Loucy (cell line): ENCODE data around the gene PFAS.
A peak's percentile ranks its signal among the peaks of the same experiment; 100 is the strongest.
"Not testable (repeated sequence)": the region's sequence is repeated elsewhere in the genome, so short reads cannot be mapped to it uniquely, and the experiment has no call there.

ENCODE experiments used
- H2AFZ ChIP-seq: fragments of 200-600 bp; sonication (generic); 2 replicates; pipeline ENCODE4 v1.6.0; 2016; ENCODE audit warnings: antibody characterized with exemption, mild to moderate bottlenecking, low read length, moderate library complexity
- H3F3A ChIP-seq: fragments of 200-600 bp; 2 replicates; pipeline ENCODE4 v1.6.0; 2016; ENCODE audit warnings: antibody characterized with exemption, low read depth, mild to moderate bottlenecking
- H3K27me3 ChIP-seq: fragments of 200-600 bp; sonication (generic); 2 replicates; pipeline ENCODE4 v1.6.1; 2014; ENCODE audit warnings: low read length, mild to moderate bottlenecking; ENCODE audit not compliant: insufficient read depth, poor library complexity, severe bottlenecking
- H3K36me3 ChIP-seq: fragments of 200-600 bp; sonication (generic); 2 replicates; pipeline ENCODE4 v1.6.1; 2016; ENCODE audit warnings: low read length; ENCODE audit not compliant: insufficient read depth
- H3K4me1 ChIP-seq: fragments of 200-600 bp; sonication (generic); 2 replicates; pipeline ENCODE4 v1.5.1; 2014; ENCODE audit warnings: low read length, mild to moderate bottlenecking; ENCODE audit not compliant: insufficient read depth, poor library complexity, severe bottlenecking
- H3K4me2 ChIP-seq: fragments of 200-600 bp; sonication (generic); 2 replicates; pipeline ENCODE4 v1.6.0; 2014; ENCODE audit warnings: antibody characterized with exemption, low read length, low read depth, mild to moderate bottlenecking; ENCODE audit not compliant: poor library complexity, severe bottlenecking
- H3K4me3 ChIP-seq: fragments of 200-600 bp; sonication (generic); 2 replicates; pipeline ENCODE4 v1.5.1; 2014; ENCODE audit warnings: low read length, mild to moderate bottlenecking, mixed read lengths; ENCODE audit not compliant: poor library complexity, severe bottlenecking
- H3K79me2 ChIP-seq: fragments of 200-600 bp; sonication (generic); 2 replicates; pipeline ENCODE4 v1.6.1; 2014; ENCODE audit warnings: low read length; ENCODE audit not compliant: insufficient read depth
- H3K9ac ChIP-seq: fragments of 200-600 bp; sonication (generic); 2 replicates; pipeline ENCODE4 v1.6.0; 2014; ENCODE audit warnings: mild to moderate bottlenecking, low read depth, low read length, moderate library complexity; ENCODE audit not compliant: poor library complexity, severe bottlenecking
- H3K9me2 ChIP-seq: fragments of 200-600 bp; sonication (generic); replicated peaks from 2 replicates; pipeline ENCODE4 v1.6.1; 2016; ENCODE audit warnings: low read depth, low read length, mixed read lengths
- H3K9me3 ChIP-seq: fragments of 200-600 bp; sonication (generic); 2 replicates; pipeline ENCODE4 v1.6.1; 2014; ENCODE audit warnings: mild to moderate bottlenecking, antibody characterized with exemption, low read length, low read depth; ENCODE audit not compliant: insufficient read depth
- H4K20me1 ChIP-seq: fragments of 200-600 bp; sonication (generic); 2 replicates; pipeline ENCODE4 v1.6.0; 2014; ENCODE audit warnings: antibody characterized with exemption, low read length, mild to moderate bottlenecking; ENCODE audit not compliant: insufficient read depth, poor library complexity, severe bottlenecking
- EZH2phosphoT487 ChIP-seq: fragments of 200-600 bp; IDR thresholded peaks from 2 replicates; pipeline ENCODE4 v1.6.1; 2018; ENCODE audit warnings: antibody characterized with exemption, mild to moderate bottlenecking, moderate library complexity, borderline replicate concordance
- TF ChIP-seq, protein P1 (sequence below): fragments of 200-600 bp; sonication (generic); conservative IDR thresholded peaks from 2 replicates; pipeline ENCODE4 v1.5.1; 2014; ENCODE audit warnings: mild to moderate bottlenecking, antibody characterized with exemption, low read length

Gene PFAS

DNA sequence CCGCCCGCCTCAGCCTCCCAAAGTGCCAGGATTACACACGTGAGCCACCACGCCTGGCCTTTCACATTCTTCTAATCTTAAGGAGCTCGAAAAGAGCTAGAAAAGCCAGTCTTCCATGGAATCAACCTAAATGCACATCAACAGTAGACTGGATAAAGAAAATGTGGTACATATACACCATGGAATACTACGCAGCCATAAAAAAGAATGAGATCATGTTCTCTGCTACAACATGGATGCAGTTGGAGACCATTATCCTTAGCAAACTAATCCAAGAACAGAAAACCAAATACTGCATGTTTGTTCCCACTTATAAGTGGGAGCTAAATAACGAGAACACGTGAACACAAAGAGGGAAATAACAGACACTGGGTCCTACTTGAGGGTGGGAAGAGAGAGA, 4.3 kb upstream of the PFAS start:
- Histone ChIP-seq H3K36me3 (0 out of 2 replicates have a peak, but pooled peaks cover 3% of the 10 kb centered on the region), H3K4me1 (peaks cover 21% of the 10 kb centered on the region), H3K4me2 (no peak overlapping the region), H3K9me3 (no peaks in the 10 kb centered on the region), H3K9me2 (no peaks in the 10 kb centered on the region), H3K27me3 (no peaks in the 10 kb centered on the region), H3K4me3 (no peak overlapping the region), H3K79me2 (peaks cover 53% of the 10 kb centered on the region), H3K9ac (no peak overlapping the region), H4K20me1 (peaks cover 12% of the 10 kb centered on the region), H2AFZ (no peak overlapping the region), H3F3A (peaks cover 7% of the 10 kb centered on the region; the same call in 1 of the 2 replicates)
- no peak for TF ChIP-seq EZH2phosphoT487
- TF ChIP-seq, protein P1, sequence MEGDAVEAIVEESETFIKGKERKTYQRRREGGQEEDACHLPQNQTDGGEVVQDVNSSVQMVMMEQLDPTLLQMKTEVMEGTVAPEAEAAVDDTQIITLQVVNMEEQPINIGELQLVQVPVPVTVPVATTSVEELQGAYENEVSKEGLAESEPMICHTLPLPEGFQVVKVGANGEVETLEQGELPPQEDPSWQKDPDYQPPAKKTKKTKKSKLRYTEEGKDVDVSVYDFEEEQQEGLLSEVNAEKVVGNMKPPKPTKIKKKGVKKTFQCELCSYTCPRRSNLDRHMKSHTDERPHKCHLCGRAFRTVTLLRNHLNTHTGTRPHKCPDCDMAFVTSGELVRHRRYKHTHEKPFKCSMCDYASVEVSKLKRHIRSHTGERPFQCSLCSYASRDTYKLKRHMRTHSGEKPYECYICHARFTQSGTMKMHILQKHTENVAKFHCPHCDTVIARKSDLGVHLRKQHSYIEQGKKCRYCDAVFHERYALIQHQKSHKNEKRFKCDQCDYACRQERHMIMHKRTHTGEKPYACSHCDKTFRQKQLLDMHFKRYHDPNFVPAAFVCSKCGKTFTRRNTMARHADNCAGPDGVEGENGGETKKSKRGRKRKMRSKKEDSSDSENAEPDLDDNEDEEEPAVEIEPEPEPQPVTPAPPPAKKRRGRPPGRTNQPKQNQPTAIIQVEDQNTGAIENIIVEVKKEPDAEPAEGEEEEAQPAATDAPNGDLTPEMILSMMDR = no peak

- TF ChIP-seq, protein P1 = no peak
- TF ChIP-seq EZH2phosphoT487 = no peak
- Histone ChIP-seq H3K4me2 (peak overlapping the region; percentile 97), H3K9me2 (no peaks in the 10 kb centered on the region), H3K36me3 (peaks cover 3% of the 10 kb centered on the region; the same call in 1 of the 2 replicates), H3K4me1 (peaks cover 26% of the 10 kb centered on the region), H2AFZ (peak overlapping the region; percentile 92), H3K9ac (peak overlapping the region; percentile 88), H3K27me3 (no peaks in the 10 kb centered on the region), H3K79me2 (peaks cover 48% of the 10 kb centered on the region), H3K4me3 (peak overlapping the region; percentile 89), H4K20me1 (peaks cover 5% of the 10 kb centered on the region), H3K9me3 (no peaks in the 10 kb centered on the region), H3F3A (peaks cover 7% of the 10 kb centered on the region; the same call in 1 of the 2 replicates)
These were observed 772 bp downstream of the PFAS start for GRCh38 chr17:8249621-8250500.

DNA sequence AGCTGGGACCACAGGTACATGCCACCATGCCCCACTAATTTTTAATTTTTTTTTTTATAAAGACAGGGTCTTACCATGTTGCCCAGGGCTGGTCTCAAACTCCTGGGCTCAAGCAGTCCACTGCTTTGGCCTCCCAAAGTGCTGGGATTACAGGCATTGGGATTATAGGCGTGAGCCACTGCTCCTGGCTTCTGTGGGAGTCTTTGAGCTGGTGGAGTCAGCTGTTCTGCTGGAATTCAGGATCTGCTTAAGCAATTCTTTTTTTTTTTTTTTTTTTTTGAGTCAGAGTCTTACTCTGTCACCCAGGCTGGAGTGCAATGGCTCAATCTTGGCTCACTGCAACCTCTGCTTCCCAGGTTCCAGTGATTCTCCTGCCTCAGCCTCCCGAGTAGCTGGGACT, 2.3 kb downstream of the PFAS start:
- H3K9me2 ChIP-seq, H3K4me2 ChIP-seq, H2AFZ ChIP-seq, H3K27me3 ChIP-seq, H3F3A ChIP-seq, H3K9ac ChIP-seq, H3K9me3 ChIP-seq, H4K20me1 ChIP-seq, H3K4me3 ChIP-seq: not testable (repeated sequence)
- Histone ChIP-seq H3K36me3 (peaks cover 18% of the 10 kb centered on the region; the same call in 1 of the 2 replicates), H3K4me1 (peaks cover 22% of the 10 kb centered on the region), H3K79me2 (peaks cover 32% of the 10 kb centered on the region)
